ENCODE results near the gene NUMA1. TPM values are rescaled to one million over a fixed set of nuclear protein-coding genes. Genes with fewer than 3 reads are reported as not detected.
A peak's percentile ranks its signal among the peaks of the same experiment; 100 is the strongest.

Gene NUMA1
- total and polyA plus RNA-seq, 2 of the 13 experiments (the other 11 are each of a cell fraction or from before 2014, with no cell fraction given): 57.3 to 60.2 TPM

- TF ChIP-seq ASH2L (IDR thresholded peaks at IDR 0.05; ENCODE audit: insufficient read length, low read depth, low read length): peak; percentile 50
- TF ChIP-seq RARA (CRISPR knock-in tag; IDR thresholded peaks at IDR 0.05): peak; percentile 31
- TF ChIP-seq RXRB (CRISPR knock-in tag; IDR thresholded peaks at IDR 0.05; ENCODE audit: borderline replicate concordance): peak; percentile 63; the same call in 1 of the 2 replicates
- 0 out of 2 replicates have a peak, but pooled peaks have one; percentile 46 for TF ChIP-seq ZNF264 (CRISPR knock-in tag; IDR thresholded peaks at IDR 0.05)
- peak; percentile 65; the same call in 1 of the 2 replicates for TF ChIP-seq NFIC (IDR thresholded peaks at IDR 0.05; ENCODE audit: low read length)
- peak; percentile 38; the same call in 1 of the 2 replicates for TF ChIP-seq GABPB1 (CRISPR knock-in tag; IDR thresholded peaks at IDR 0.05)
- no peak for TF ChIP-seq ZNF17 (CRISPR knock-in tag; IDR thresholded peaks at IDR 0.05)
- peak; percentile 41; the same call in 1 of the 2 replicates for TF ChIP-seq ZNF792 (CRISPR knock-in tag; IDR thresholded peaks at IDR 0.05)
- TF ChIP-seq KLF16 (CRISPR knock-in tag; IDR thresholded peaks at IDR 0.05): peak in 1 of 2 experiments; percentile 16; a peak in 1 of 4 replicates
- no peak for TF ChIP-seq HMGA1 (CRISPR knock-in tag; conservative IDR thresholded peaks at IDR 0.05)
- no peak for TF ChIP-seq NCOR1 (IDR thresholded peaks at IDR 0.05; ENCODE audit: borderline replicate concordance, low read length)
- no peak for TF ChIP-seq ZGPAT (CRISPR knock-in tag; IDR thresholded peaks at IDR 0.05)
- peak; percentile 76 for TF ChIP-seq DRAP1 (CRISPR knock-in tag; IDR thresholded peaks at IDR 0.05)
- TF ChIP-seq TSC22D2 (CRISPR knock-in tag; IDR thresholded peaks at IDR 0.05; ENCODE audit: borderline replicate concordance): peak; percentile 40; the same call in 1 of the 2 replicates
- no peak for TF ChIP-seq ZFP41 (CRISPR knock-in tag; IDR thresholded peaks at IDR 0.05; ENCODE audit: borderline replicate concordance)
- no peak for TF ChIP-seq ZNF605 (CRISPR knock-in tag; IDR thresholded peaks at IDR 0.05)
- TF ChIP-seq CREB1 (IDR thresholded peaks at IDR 0.05): peak; percentile 38; the same call in 1 of the 2 replicates
- TF ChIP-seq CREB1 (CRISPR knock-in tag; IDR thresholded peaks at IDR 0.05): peak; percentile 85
- TF ChIP-seq JUND (CRISPR knock-in tag; IDR thresholded peaks at IDR 0.05): no peak
- TF ChIP-seq POGK (CRISPR knock-in tag; conservative IDR thresholded peaks at IDR 0.05): 0 out of 2 replicates have a peak, but pooled peaks have one; percentile 19
- no peak for TF ChIP-seq ZNF207 (IDR thresholded peaks at IDR 0.05; ENCODE audit: borderline replicate concordance)
- TF ChIP-seq, protein P1, sequence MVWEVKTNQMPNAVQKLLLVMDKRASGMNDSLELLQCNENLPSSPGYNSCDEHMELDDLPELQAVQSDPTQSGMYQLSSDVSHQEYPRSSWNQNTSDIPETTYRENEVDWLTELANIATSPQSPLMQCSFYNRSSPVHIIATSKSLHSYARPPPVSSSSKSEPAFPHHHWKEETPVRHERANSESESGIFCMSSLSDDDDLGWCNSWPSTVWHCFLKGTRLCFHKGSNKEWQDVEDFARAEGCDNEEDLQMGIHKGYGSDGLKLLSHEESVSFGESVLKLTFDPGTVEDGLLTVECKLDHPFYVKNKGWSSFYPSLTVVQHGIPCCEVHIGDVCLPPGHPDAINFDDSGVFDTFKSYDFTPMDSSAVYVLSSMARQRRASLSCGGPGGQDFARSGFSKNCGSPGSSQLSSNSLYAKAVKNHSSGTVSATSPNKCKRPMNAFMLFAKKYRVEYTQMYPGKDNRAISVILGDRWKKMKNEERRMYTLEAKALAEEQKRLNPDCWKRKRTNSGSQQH (CRISPR knock-in tag; IDR thresholded peaks at IDR 0.05; ENCODE audit: low read depth): peak; percentile 32; the same call in 1 of the 2 replicates
- TF ChIP-seq ELF3 (CRISPR knock-in tag; IDR thresholded peaks at IDR 0.05): peak; percentile 89
These were observed 39.6 kb downstream of the NUMA1 start (continued) for GRCh38 chr11:72040491-72041363.
